NCI-H2196 treated with DMSO at 0.1 percent for 48 hours (cell line): ENCODE data around the gene NCBP1.
"Not testable (repeated sequence)": the region's sequence is repeated elsewhere in the genome, so short reads cannot be mapped to it uniquely, and the experiment has no call there.

Experiments
- DNase-seq: peaks from one replicate; lab custom pipeline; 2025; ENCODE audit not compliant: unreplicated experiment; lab: John Stamatoyannopoulos, UW

NCBP1 gene

DNA sequence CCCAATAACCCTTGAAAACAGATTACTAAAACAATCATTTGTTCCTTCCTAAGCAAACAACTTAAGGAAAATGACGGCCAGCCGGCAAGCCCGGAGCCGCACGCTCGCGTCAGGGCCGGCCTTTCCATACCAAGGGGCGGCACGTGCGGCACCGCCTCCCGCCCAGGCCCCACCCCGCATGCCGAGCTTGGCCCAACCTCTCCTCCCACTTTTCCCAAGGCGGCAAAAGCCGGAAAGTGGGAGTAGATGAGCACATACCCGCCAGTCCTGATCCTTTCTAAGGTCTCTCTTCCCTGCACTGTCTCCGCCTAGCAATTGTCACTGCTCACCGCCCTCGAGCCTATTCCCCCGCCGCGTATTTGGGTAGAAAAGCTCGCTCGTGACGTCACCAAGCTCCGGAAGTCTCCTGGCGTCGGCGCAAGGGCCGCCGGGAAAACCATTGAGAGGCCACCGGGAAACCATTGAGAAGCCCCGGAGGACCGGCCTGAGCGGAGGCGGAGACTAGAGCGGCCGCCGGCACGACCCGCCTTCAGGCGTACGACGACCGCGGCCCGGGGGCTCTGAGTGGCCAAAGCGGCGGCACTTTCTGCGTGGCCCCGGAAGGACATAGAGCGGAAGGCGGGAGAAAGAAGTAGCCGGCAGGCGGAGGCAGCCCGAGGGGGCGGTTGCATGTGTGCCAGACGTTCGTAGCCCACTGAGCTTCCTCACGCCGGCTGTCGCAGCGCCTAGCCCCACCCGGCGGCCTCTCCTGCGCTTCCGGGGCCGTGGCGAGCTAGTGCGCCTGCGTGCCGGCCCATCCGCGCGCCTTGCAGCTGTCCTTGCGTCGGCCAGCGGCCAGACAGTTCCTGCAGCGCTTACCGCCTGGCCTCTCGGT, at the start of gene NCBP1, which contains the start of gene TSTD2:
Gene NCBP1, plus strand, starts transcription at position 837 of the 874 bp plus-strand sequence. CDS start 61 bp downstream, outside the sequence.
Gene TSTD2, minus strand, starts transcription at position 384 of the 874 bp plus-strand sequence. CDS start 5,806 bp downstream, outside the sequence.
- peak; percentile 97 for DNase-seq

- not testable (repeated sequence) for DNase-seq
Measured at GRCh38 chr9:97584778-97585177, 48.8 kb upstream of the NCBP1 start.

DNA sequence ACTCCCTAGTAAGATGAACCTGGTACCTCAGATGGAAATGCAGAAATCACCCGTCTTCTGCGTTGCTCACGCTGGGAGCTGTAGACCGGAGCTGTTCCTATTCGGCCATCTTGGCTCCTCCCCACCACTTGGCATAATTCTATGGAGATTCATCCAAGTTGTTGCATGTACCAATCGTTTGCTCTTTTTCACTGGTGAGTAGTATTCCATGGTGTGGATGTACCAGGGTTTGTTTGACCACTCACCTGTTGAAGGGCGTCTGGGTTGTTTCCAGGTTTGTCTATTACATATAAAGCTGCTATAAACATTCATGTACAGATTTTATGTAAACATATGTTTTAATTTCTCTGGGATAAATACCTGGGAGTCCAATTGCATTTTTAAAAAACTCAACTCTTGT, 46.7 kb upstream of the NCBP1 start:
- not testable (repeated sequence) for DNase-seq

- no peak for DNase-seq
Measured at GRCh38 chr9:97591535-97591934, 42.1 kb upstream of the NCBP1 start.

DNA sequence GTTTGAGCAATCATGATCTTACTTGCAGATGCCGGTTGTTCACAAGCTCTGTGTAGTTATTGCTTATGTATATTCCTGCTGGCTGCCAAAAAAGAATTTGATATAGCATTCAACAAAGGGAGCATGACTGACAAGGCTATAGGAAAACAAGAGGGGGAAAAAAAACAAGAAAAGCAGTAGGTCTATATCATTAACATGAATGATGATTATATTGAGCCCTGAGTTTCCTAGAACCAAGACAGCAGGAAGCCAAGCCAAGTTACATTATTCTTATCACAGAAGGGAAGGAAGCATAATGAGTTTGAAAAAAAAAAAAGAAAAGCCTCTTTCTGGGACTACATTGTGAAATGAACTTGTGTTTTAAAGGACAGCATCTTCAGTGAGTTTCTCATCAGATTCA, 41.5 kb upstream of the NCBP1 start:
- no peak for DNase-seq

- no peak for DNase-seq
Measured at GRCh38 chr9:97593960-97594359, 39.7 kb upstream of the NCBP1 start.

- DNase-seq, result no peak
Measured at GRCh38 chr9:97594381-97594921, 39.2 kb upstream of the NCBP1 start.

- DNase-seq, result no peak
Measured at GRCh38 chr9:97596906-97597305, 36.7 kb upstream of the NCBP1 start.

GRCh38 chr9:97598461-97599288, 34.9 kb upstream of the NCBP1 start:
- DNase-seq, result peak; percentile 65

GRCh38 chr9:97599314-97599846, 34.2 kb upstream of the NCBP1 start:
- DNase-seq, result no peak

DNA sequence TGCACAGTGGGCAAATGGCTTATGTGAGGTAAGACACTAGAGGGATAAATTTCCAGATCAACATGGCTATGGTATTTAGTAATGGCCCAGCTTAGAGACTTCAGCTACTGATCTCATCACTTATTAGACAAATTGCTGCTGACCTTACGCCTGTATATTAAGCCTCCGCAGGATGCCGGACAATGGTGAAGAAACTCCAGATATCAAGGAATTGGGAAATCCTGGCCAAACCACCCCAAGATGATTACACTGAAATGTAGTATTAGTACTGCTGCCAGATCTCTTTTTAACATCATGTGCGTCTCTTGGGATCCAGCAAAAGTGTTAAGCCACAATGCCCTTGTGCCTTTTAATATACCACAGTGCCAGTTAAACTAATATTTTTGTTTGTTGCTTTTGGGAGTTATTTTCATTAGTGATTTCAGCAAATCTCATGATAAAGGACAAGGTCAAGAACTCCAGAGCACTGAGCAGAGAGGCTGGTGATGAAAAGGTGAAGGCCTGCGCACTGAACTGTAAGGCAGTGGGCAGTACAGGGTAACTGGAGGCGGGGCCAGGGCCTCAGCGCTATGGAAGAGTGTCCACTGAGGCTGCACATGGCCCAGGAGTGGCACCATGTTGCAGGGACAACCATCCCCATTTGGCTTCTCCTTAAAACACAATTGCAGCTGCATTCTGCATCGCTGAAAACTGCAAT, 32.9 kb upstream of the NCBP1 start:
- no peak for DNase-seq

DNA sequence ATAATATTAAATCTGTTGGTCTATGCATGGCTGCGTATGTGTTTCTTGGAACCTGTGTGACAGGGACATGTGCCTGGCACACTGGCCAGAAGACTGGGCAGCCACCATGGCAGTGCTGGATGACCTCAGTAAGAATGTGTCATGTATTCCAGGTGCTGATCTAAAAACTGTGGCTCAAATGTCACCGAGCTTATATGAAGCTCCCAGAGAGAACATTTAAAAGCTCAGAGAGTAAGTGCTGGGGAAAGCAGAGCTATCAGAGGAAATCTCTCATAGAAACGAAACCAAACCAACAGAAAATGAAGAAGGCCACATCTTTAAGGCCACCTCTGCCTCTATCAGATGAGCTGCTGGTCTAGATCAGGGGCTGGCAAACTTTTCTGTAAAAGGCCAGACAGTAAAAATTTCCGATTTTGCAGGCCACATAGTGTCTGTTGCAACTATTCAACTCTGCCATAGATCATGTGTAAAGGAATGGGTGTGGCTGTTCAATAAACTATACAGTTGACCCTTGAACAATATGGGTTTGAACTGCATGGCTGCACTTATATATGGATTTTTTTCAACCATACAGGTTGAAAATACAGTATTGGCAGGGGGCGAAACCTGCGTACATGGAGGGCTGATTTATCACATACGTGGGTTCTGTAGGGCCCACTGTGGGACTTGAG, 32.3 kb upstream of the NCBP1 start:
- DNase-seq, result no peak

- DNase-seq, result no peak
Measured at GRCh38 chr9:97602430-97602829, 31.2 kb upstream of the NCBP1 start.

DNA sequence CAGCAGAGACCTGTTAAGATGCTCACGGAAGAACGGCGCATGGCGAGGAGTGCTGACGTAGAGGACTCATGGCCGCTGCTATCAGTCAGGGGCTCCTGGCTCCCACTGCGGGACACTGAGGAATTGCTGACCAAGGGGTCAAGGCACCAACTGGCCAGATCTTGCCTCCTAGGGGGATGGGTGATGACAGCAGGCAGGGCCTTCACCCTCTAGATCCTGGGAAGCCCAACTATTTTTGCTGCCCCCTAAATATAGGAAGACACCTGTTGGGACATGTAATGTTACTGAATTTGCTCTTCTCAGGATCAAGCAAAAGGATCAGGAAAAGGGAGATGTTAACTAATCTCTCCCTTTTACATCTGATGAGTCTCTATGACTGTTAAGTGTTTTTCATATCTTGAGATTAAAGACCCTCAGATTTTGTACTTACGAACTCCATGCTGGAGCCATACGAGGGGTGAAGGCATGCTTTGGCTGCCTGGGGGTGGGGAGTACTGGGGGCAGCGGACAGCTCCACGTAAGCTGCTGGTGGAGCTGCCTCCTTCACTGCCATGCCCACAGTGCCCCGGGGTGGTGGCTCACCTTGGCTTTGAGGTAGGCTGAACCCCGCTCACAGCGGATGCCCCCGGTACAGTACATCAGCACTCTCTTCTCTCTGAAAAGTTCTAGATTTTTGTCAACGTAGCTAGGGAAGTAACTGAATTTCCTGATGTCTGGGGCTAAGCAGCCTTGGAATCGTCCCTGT, 28.5 kb upstream of the NCBP1 start:
- no peak for DNase-seq

DNA sequence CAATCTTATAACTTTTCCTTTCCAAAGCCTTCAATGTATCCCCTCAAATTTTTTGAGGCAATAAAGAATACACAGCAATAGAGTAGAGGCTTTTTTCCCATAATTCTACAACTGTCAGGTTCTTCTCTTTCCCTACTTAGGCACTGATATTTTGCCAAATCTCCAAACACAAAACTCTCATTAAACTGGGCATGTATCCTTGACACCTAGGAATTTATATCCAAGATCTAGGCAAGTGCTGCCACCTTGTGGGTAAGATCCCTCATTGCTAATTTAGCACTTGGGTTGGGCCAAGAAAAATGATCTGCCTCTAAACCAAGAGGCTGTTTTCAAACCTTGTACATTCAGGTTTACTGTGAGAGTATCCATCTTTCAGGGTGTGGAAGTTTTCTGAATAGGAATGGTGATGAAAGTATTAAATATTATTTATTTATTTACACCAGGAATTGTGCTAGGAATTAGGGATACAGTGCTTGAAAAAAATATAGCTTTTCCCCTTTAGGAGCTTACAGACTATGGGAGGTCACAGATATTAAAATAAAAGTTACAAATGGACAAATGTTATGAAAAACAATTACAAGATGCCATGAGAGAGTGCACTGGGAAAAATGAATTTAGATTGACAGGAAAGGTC, 18.1 kb upstream of the NCBP1 start:
- DNase-seq, result peak; percentile 14

DNA sequence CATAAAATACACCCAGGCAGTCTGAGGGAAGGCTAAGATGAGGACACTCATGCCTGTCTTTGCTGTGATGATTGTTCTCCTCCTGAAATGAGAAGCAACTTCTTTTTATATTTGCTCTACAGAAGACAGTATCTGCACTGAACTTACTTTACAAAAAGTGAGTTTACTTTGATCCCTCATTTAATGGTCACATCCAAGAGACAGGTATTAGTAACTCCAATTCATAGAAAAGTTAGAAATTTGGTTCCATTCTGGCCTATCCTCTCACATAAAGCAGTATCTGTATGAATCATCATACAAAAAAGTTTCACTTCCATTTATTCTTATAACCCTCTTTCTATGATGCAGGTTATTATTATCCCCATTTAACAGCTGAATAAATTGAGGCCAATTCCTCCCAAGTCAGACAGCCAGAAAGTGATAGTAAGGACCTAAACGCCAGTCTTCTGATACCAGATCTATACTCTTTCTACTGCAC, 15.6 kb upstream of the NCBP1 start:
- DNase-seq, result no peak

DNA sequence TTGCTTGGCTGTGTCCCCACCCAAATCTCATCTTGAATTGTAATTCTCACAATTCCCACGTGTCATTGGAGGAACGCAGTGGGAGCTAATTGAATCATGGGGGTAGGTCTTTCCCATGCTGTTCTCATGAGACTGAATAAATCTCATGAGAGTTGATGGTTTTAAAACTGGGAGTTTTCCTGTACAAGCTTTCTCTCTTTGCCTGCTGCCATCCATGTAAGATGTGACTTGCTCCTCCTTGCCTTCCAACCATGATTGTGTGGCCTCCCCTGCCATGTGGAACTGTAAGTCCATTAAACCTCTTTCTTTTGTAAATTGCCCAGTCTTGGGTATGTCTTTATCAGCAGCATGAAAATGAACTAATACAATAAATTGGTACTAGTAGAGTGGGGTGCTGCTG, 13.6 kb upstream of the NCBP1 start:
- not testable (repeated sequence) for DNase-seq

GRCh38 chr9:97622483-97622882, 11.1 kb upstream of the NCBP1 start:
- not testable (repeated sequence) for DNase-seq

DNA sequence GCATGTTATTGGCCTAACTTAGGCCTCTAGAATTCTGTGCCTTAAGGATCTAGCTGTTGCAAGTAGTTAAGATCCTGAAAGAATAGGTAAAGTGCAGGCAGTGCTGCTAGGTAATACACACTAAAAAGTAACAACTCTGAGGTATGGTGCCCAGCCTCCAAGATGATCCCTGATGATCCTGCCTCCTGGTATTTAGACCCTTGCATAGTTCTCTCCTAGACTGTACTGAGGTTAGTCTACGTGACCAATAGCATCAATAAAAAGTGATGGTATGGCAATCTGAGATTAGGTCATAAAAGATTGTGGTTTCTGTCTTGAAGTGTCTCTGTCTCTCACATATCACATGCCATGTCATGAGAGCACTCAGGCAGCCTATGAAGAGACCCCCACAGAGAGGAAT, 9.7 kb upstream of the NCBP1 start:
- DNase-seq, result no peak
